ENCODE data around the gene UNC5C.

- TF ChIP-seq, protein P1, sequence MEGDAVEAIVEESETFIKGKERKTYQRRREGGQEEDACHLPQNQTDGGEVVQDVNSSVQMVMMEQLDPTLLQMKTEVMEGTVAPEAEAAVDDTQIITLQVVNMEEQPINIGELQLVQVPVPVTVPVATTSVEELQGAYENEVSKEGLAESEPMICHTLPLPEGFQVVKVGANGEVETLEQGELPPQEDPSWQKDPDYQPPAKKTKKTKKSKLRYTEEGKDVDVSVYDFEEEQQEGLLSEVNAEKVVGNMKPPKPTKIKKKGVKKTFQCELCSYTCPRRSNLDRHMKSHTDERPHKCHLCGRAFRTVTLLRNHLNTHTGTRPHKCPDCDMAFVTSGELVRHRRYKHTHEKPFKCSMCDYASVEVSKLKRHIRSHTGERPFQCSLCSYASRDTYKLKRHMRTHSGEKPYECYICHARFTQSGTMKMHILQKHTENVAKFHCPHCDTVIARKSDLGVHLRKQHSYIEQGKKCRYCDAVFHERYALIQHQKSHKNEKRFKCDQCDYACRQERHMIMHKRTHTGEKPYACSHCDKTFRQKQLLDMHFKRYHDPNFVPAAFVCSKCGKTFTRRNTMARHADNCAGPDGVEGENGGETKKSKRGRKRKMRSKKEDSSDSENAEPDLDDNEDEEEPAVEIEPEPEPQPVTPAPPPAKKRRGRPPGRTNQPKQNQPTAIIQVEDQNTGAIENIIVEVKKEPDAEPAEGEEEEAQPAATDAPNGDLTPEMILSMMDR (IDR thresholded peaks at IDR 0.05; ENCODE audit: poor library complexity) = no peak
- TF ChIP-seq EZH2 (IDR thresholded peaks at IDR 0.05; ENCODE audit: borderline replicate concordance) (no peak), EZH2phosphoT487 (IDR thresholded peaks at IDR 0.05; ENCODE audit: low read depth, severe bottlenecking, unreplicated experiment) (no peak)
These were observed 91.4 kb downstream of the UNC5C start for GRCh38 chr4:95457353-95457752.

Data from hepatocyte (in vitro differentiated cells).